GM12873 (cell line): ENCODE results near the gene FBXW2.

ENCODE experiments used
- TF ChIP-seq, protein P1 (sequence below): IDR thresholded peaks from 2 replicates; pipeline ENCODE4 v1.5.1; 2012; ENCODE audit warnings: low read depth, mild to moderate bottlenecking, moderate library complexity, low read length, control low read depth; ENCODE audit not compliant: insufficient read depth; ENCODE audit errors: missing control alignments

FBXW2 gene

GRCh38 chr9:120734607-120735410, 58.4 kb downstream of the FBXW2 start:
- TF ChIP-seq, protein P1, sequence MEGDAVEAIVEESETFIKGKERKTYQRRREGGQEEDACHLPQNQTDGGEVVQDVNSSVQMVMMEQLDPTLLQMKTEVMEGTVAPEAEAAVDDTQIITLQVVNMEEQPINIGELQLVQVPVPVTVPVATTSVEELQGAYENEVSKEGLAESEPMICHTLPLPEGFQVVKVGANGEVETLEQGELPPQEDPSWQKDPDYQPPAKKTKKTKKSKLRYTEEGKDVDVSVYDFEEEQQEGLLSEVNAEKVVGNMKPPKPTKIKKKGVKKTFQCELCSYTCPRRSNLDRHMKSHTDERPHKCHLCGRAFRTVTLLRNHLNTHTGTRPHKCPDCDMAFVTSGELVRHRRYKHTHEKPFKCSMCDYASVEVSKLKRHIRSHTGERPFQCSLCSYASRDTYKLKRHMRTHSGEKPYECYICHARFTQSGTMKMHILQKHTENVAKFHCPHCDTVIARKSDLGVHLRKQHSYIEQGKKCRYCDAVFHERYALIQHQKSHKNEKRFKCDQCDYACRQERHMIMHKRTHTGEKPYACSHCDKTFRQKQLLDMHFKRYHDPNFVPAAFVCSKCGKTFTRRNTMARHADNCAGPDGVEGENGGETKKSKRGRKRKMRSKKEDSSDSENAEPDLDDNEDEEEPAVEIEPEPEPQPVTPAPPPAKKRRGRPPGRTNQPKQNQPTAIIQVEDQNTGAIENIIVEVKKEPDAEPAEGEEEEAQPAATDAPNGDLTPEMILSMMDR = no peak

GRCh38 chr9:120733190-120733589, 60.0 kb downstream of the FBXW2 start:
- TF ChIP-seq, protein P1 = no peak

- TF ChIP-seq, protein P1 = no peak
Measured at GRCh38 chr9:120730654-120731514, 62.3 kb downstream of the FBXW2 start.

- TF ChIP-seq, protein P1 = peak; percentile 54
Measured at GRCh38 chr9:120729791-120730241, 63.4 kb downstream of the FBXW2 start.

DNA sequence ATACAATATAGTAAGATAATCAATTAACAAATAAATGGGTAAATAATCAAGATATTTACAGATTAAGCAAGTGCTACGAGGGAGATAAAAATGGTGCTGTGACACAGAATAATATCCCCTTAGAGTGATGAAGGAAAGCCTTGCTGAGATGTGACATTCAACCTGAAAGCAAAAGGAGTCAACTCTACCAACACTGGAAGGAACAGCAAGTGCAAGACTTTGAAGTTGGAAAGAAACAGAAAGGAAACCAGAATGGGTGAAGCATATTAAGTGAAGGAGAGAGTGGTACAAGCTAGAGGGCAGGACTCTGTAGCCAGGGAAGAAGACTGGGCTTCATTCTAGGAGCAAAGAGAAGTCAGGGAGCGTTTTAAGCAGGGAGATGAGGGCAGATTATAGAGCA, 66.7 kb downstream of the FBXW2 start:
- TF ChIP-seq, protein P1 = no peak

DNA sequence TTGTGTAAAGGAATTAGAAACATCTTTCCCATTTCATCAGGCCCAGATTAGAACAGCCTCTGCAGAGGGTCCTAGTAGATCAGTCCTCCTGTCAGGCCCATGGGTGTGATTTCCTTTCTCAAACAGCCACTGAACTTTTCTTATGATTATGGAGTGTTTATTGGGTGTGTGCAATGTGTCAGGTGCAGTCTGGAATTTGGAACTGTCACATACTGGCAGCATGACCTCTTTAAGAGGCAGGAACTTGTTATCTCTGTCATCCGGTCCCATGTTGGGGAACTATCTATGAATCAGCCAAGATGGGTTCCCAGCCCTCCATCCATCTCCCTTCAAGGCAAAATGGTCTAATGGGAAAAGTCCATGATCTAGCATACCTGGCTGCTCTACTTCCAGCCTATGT, 67.3 kb downstream of the FBXW2 start:
- TF ChIP-seq, protein P1 = no peak
